ENCODE measurements around the gene CYP19A1.

CYP19A1 gene

DNA sequence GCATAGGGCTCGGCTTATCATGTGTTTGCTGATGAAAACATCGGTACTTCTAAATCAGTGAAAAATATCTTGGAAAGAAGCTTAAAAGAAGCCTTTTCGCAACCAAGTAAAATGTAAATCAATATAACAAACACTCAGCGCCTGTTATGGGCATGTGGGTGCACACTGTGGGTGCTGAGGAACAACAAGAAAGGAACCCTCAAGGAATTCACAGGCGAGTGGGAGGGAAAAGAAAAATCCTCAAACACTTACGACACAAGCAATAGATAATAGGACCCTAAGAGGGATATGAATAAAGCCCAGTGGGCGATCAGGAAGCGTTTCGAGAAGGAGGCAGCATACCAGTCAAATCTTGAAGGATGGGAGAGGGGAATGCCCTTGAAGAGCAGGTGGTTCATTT, 25.0 kb upstream of the CYP19A1 start:
- Histone ChIP-seq H2AFZ (ENCODE audit: insufficient read depth, low read length, poor library complexity) (no peak overlapping the region), H3K23ac (ENCODE audit: low read length) (no peak overlapping the region), H4K12ac (ENCODE audit: low read depth, low read length) (no peak overlapping the region), H3K36me3 (ENCODE audit: control insufficient read depth in 1 of 2, insufficient read depth in 2 of 2, low read length in 2 of 2) (no peaks in the 10 kb centered on the region), H3K18ac (ENCODE audit: low read length) (no peak overlapping the region), H3K27me3 (ENCODE audit: insufficient read depth, low read length) (no peaks in the 10 kb centered on the region), H2BK5ac (ENCODE audit: low read depth, low read length, poor library complexity) (no peak overlapping the region), H2AK5ac (ENCODE audit: low read length) (no peak overlapping the region), H3K9ac (ENCODE audit: low read length) (no peak overlapping the region), H3K4me3 (ENCODE audit: low read depth, low read length) (no peak overlapping the region), H2BK120ac (ENCODE audit: insufficient read depth, low read length, poor library complexity) (no peak overlapping the region), H3K79me1 (ENCODE audit: low read length) (peaks cover 7% of the 10 kb centered on the region), H2BK12ac (ENCODE audit: low read length) (no peak overlapping the region), H4K91ac (ENCODE audit: low read depth, low read length) (no peak overlapping the region), H3K4me1 (ENCODE audit: control insufficient read depth in 1 of 2, insufficient read depth in 2 of 2, low read length in 2 of 2) (peaks cover 0 to 3% of the 10 kb centered on the region in 2 experiments), H4K8ac (ENCODE audit: low read depth, low read length) (no peak overlapping the region), H3K27ac (ENCODE audit: low read depth, low read length) (no peak overlapping the region), H3K9me3 (ENCODE audit: insufficient read depth, low read depth, low read length) (no peaks in the 10 kb centered on the region), H3K14ac (ENCODE audit: low read length) (no peak overlapping the region), H3K4ac (ENCODE audit: low read depth, low read length) (no peak overlapping the region), H3K79me2 (ENCODE audit: control insufficient read depth, insufficient read depth, low read length, poor library complexity) (peaks cover 1% of the 10 kb centered on the region), H3K4me2 (ENCODE audit: low read length) (no peak overlapping the region)
- WGBS (ENCODE audit: extremely low coverage, insufficient coverage, insufficient read length): no CpG with 5 or more reads among the region's 9 CpGs
- no peak for DNase-seq

DNA sequence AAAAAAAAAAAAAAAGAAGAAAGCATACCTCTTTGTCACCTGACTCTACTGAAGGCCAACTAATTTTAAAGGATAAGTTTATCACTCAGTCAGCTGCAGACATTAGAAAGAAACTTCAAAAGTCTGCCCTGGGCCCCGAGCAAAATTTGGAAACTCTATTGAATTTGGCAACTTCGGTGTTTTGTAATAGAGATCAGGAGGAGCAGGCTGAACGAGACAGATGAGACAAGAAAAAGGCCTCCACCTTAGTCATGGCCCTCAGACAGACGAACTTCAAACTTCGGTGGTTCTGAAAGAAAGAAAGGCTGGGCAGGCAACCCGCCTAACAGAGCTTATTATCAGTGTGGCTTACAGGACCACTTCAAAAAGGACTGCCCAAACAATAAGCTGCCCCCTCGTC, 21.6 kb upstream of the CYP19A1 start:
- H2BK12ac ChIP-seq (ENCODE audit: low read length): no peak overlapping the region
- no peak overlapping the region for H4K12ac ChIP-seq (ENCODE audit: low read depth, low read length)
- no peak overlapping the region for H3K9ac ChIP-seq (ENCODE audit: low read length)
- no CpG with 5 or more reads among the region's 7 CpGs for WGBS (ENCODE audit: extremely low coverage, insufficient coverage, insufficient read length)
- no peak overlapping the region for H3K4ac ChIP-seq (ENCODE audit: low read depth, low read length)
- H2AFZ ChIP-seq (ENCODE audit: insufficient read depth, low read length, poor library complexity): no peak overlapping the region
- H3K9me3 ChIP-seq (ENCODE audit: insufficient read depth, low read depth, low read length): no peaks in the 10 kb centered on the region
- no peak overlapping the region for H3K23ac ChIP-seq (ENCODE audit: low read length)
- peak overlapping the region; percentile 88 for H4K91ac ChIP-seq (ENCODE audit: low read depth, low read length)
- peak overlapping the region; percentile 68 for H3K18ac ChIP-seq (ENCODE audit: low read length)
- H3K79me1 ChIP-seq (ENCODE audit: low read length): peaks cover 7% of the 10 kb centered on the region
- no peak overlapping the region for H3K4me3 ChIP-seq (ENCODE audit: low read depth, low read length)
- peaks cover 0 to 3% of the 10 kb centered on the region in 2 experiments for H3K4me1 ChIP-seq (ENCODE audit: control insufficient read depth in 1 of 2, insufficient read depth in 2 of 2, low read length in 2 of 2)
- peak overlapping the region; percentile 50 for H3K27ac ChIP-seq (ENCODE audit: low read depth, low read length)
- H2BK5ac ChIP-seq (ENCODE audit: low read depth, low read length, poor library complexity): peak overlapping the region; percentile 85
- no peak overlapping the region for H2AK5ac ChIP-seq (ENCODE audit: low read length)
- peak overlapping the region; percentile 66 for H4K8ac ChIP-seq (ENCODE audit: low read depth, low read length)
- peaks cover 1% of the 10 kb centered on the region for H3K79me2 ChIP-seq (ENCODE audit: control insufficient read depth, insufficient read depth, low read length, poor library complexity)
- peak overlapping the region; percentile 62 for H2BK120ac ChIP-seq (ENCODE audit: insufficient read depth, low read length, poor library complexity)
- no peak overlapping the region for H3K4me2 ChIP-seq (ENCODE audit: low read length)
- DNase-seq: peak; percentile 87 to 98
- H3K27me3 ChIP-seq (ENCODE audit: insufficient read depth, low read length): no peaks in the 10 kb centered on the region
- no peaks in the 10 kb centered on the region for H3K36me3 ChIP-seq (ENCODE audit: control insufficient read depth in 1 of 2, insufficient read depth in 2 of 2, low read length in 2 of 2)
- H3K14ac ChIP-seq (ENCODE audit: low read length): peak overlapping the region; percentile 33

DNA sequence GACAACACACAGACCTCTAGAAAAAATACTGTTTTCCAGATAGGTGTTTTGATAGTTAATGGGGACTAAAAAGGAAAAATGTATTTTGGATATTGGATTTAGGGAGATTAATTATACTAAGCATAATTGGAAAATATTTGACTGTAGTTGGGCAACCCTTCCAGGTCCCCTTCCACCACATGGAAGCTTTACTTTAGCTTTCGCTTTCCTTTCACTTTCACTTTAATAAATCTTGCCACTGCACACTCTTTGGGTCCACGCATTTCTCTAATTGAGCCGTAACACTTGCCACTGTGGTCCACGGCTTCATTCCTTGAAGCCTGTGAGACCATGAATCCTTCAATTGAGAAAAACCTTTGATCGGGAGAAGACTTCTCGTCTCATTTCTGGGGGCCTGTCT, 18.6 kb upstream of the CYP19A1 start:
- Histone ChIP-seq H3K36me3 (ENCODE audit: control insufficient read depth in 1 of 2, insufficient read depth in 2 of 2, low read length in 2 of 2) (no peaks in the 10 kb centered on the region), H3K18ac (ENCODE audit: low read length) (no peak overlapping the region), H2BK5ac (ENCODE audit: low read depth, low read length, poor library complexity) (no peak overlapping the region), H3K23ac (ENCODE audit: low read length) (no peak overlapping the region), H3K9ac (ENCODE audit: low read length) (no peak overlapping the region), H3K27ac (ENCODE audit: low read depth, low read length) (no peak overlapping the region), H4K91ac (ENCODE audit: low read depth, low read length) (no peak overlapping the region), H2AFZ (ENCODE audit: insufficient read depth, low read length, poor library complexity) (no peak overlapping the region), H2AK5ac (ENCODE audit: low read length) (no peak overlapping the region), H3K79me1 (ENCODE audit: low read length) (peaks cover 6% of the 10 kb centered on the region), H3K27me3 (ENCODE audit: insufficient read depth, low read length) (no peaks in the 10 kb centered on the region), H3K9me3 (ENCODE audit: insufficient read depth, low read depth, low read length) (no peaks in the 10 kb centered on the region), H3K4ac (ENCODE audit: low read depth, low read length) (no peak overlapping the region), H3K4me1 (ENCODE audit: control insufficient read depth in 1 of 2, insufficient read depth in 2 of 2, low read length in 2 of 2) (peaks cover 0 to 3% of the 10 kb centered on the region in 2 experiments), H2BK12ac (ENCODE audit: low read length) (no peak overlapping the region), H3K4me2 (ENCODE audit: low read length) (no peak overlapping the region), H4K8ac (ENCODE audit: low read depth, low read length) (no peak overlapping the region), H3K4me3 (ENCODE audit: low read depth, low read length) (no peak overlapping the region), H3K79me2 (ENCODE audit: control insufficient read depth, insufficient read depth, low read length, poor library complexity) (peaks cover under 1% of the 10 kb centered on the region), H3K14ac (ENCODE audit: low read length) (no peak overlapping the region), H4K12ac (ENCODE audit: low read depth, low read length) (no peak overlapping the region), H2BK120ac (ENCODE audit: insufficient read depth, low read length, poor library complexity) (no peak overlapping the region)
- DNase-seq: no peak
- WGBS (ENCODE audit: extremely low coverage, insufficient coverage, insufficient read length): no CpG with 5 or more reads among the region's 6 CpGs

DNA sequence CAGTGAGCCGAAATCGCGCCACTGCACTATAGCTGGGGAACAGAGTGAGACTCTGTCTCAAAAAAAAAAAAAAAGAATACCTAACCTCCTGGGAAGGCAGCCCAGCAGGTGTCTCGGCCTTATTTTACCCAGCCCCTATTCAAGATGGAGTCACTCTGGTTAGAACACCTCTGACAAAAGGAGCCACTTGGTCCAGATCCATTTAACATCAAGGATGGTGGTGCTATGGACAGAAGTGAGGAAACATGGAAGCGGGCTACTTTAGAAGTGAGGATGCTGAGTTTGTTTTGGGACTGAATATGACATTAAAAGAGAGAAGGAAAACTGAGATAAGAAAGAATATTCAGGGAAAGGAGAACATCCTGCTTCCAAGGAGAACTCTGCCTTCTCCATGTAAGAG, 17.8 kb upstream of the CYP19A1 start:
- Histone ChIP-seq H3K14ac (ENCODE audit: low read length) (no peak overlapping the region), H4K91ac (ENCODE audit: low read depth, low read length) (no peak overlapping the region), H3K79me2 (ENCODE audit: control insufficient read depth, insufficient read depth, low read length, poor library complexity) (no peaks in the 10 kb centered on the region), H3K27ac (ENCODE audit: low read depth, low read length) (no peak overlapping the region), H2BK5ac (ENCODE audit: low read depth, low read length, poor library complexity) (no peak overlapping the region), H3K79me1 (ENCODE audit: low read length) (peaks cover 4% of the 10 kb centered on the region), H3K18ac (ENCODE audit: low read length) (no peak overlapping the region), H2AFZ (ENCODE audit: insufficient read depth, low read length, poor library complexity) (no peak overlapping the region), H4K8ac (ENCODE audit: low read depth, low read length) (no peak overlapping the region), H3K9me3 (ENCODE audit: insufficient read depth, low read depth, low read length) (no peaks in the 10 kb centered on the region), H3K27me3 (ENCODE audit: insufficient read depth, low read length) (no peaks in the 10 kb centered on the region), H3K4me2 (ENCODE audit: low read length) (no peak overlapping the region), H3K4me1 (ENCODE audit: control insufficient read depth in 1 of 2, insufficient read depth in 2 of 2, low read length in 2 of 2) (peaks cover 0 to 3% of the 10 kb centered on the region in 2 experiments), H3K4me3 (ENCODE audit: low read depth, low read length) (no peak overlapping the region), H3K36me3 (ENCODE audit: control insufficient read depth in 1 of 2, insufficient read depth in 2 of 2, low read length in 2 of 2) (no peaks in the 10 kb centered on the region), H2BK120ac (ENCODE audit: insufficient read depth, low read length, poor library complexity) (no peak overlapping the region), H4K12ac (ENCODE audit: low read depth, low read length) (no peak overlapping the region), H3K4ac (ENCODE audit: low read depth, low read length) (no peak overlapping the region), H3K9ac (ENCODE audit: low read length) (no peak overlapping the region), H2BK12ac (ENCODE audit: low read length) (no peak overlapping the region), H3K23ac (ENCODE audit: low read length) (no peak overlapping the region), H2AK5ac (ENCODE audit: low read length) (no peak overlapping the region)
- WGBS (ENCODE audit: extremely low coverage, insufficient coverage, insufficient read length): no CpG with 5 or more reads among the region's 5 CpGs
- no peak for DNase-seq

All from trophoblast cell (in vitro differentiated cells and primary cell).